Lower leg skin (tissue), 4 donors: Measurements from ENCODE around the gene OVCH1. TPM values are rescaled to one million over a fixed set of nuclear protein-coding genes. Genes with fewer than 3 reads are reported as not detected.

ENCODE experiments used
- DNase-seq, 2 donors: peaks; one replicate each; pipeline ENCODE4 v3.0.0-alpha.2; 2019; ENCODE audit warnings: low spot score in 2 of 2
- H3K4me3 ChIP-seq: fragments of 200-600 bp; sonication (generic); 2 replicates; pipeline ENCODE4 v1.5.1; 2017; ENCODE audit warnings: mild to moderate bottlenecking, low read depth; ENCODE audit not compliant: poor library complexity, severe bottlenecking
- CTCF ChIP-seq, 3 donors: fragments of 450-650 bp; IDR thresholded peaks; one replicate each; pipeline ENCODE4 v1.5.1; 2016; ENCODE audit warnings: antibody characterized with exemption in 3 of 3, mild to moderate bottlenecking in 3 of 3, moderate library complexity in 2 of 3
- POLR2A ChIP-seq, 2 donors: fragments of 450-650 bp; IDR thresholded peaks; one replicate each; pipeline ENCODE4 v1.6.1; 2016 to 2017; ENCODE audit warnings: antibody characterized with exemption in 2 of 2, mild to moderate bottlenecking in 1 of 2, moderate library complexity in 1 of 2
- WGBS, 2 donors: methylation state at CpG; one replicate each; pipeline ENCODE4 v1.1.5; 2018; 5-methylcytosine and 5-hydroxymethylcytosine counted together
- intact Hi-C: fragments of 100-400 bp; cut with DNase I; formaldehyde crosslinking; loops from one replicate; pipeline ENCODE4 v1.15.0; 2023; ENCODE audit warnings: low total_unique reads
- total RNA-seq, 4 donors: library from RNA; depleted of rRNA; stranded (reverse); fragments of >200 nt; gene quantifications; one replicate each; pipeline ENCODE4 v1.1.0, GENCODE V29; 2016

OVCH1 gene
- total RNA-seq, 4 donors from 2014 or later = 0.19 TPM; not detected in 3

- 61 to 72% methylated on average over 2 of the region's 2 CpGs for WGBS, 2 donors
- intact Hi-C loops = no loop called here
- DNase-seq = no peak
- TF ChIP-seq CTCF (IDR thresholded peaks at IDR 0.05) = no peak
- TF ChIP-seq POLR2A (IDR thresholded peaks at IDR 0.05) = no peak
- no peak overlapping the region for H3K4me3 ChIP-seq
Measured at GRCh38 chr12:29486972-29487371, 10.5 kb downstream of the OVCH1 start.

- TF ChIP-seq CTCF (IDR thresholded peaks at IDR 0.05) (no peak), POLR2A (IDR thresholded peaks at IDR 0.05) (no peak)
- intact Hi-C loops = no loop called here
- WGBS, 2 donors = 76 to 79% methylated on average over 4 of the region's 4 CpGs
- no peak overlapping the region for H3K4me3 ChIP-seq
- no peak for DNase-seq
Measured at GRCh38 chr12:29463198-29463597, 34.3 kb downstream of the OVCH1 start.

GRCh38 chr12:29460082-29460481 lies 37.4 kb downstream of the OVCH1 start:
- TF ChIP-seq CTCF (IDR thresholded peaks at IDR 0.05) = no peak
- no peak for TF ChIP-seq POLR2A (IDR thresholded peaks at IDR 0.05)
- H3K4me3 ChIP-seq = no peak overlapping the region
- intact Hi-C loops = no loop called here
- DNase-seq = no peak
- 79 to 94% methylated on average over 2 of the region's 2 CpGs for WGBS, 2 donors

GRCh38 chr12:29455087-29455486 lies 42.4 kb downstream of the OVCH1 start:
- DNase-seq = no peak
- H3K4me3 ChIP-seq = no peak overlapping the region
- TF ChIP-seq POLR2A (IDR thresholded peaks at IDR 0.05) = no peak
- no peak for TF ChIP-seq CTCF (IDR thresholded peaks at IDR 0.05)

GRCh38 chr12:29451888-29452287 lies 45.6 kb downstream of the OVCH1 start:
- 85 to 92% methylated on average over 2 of the region's 2 CpGs for WGBS, 2 donors
- intact Hi-C loops = no loop called here
- DNase-seq = no peak
- TF ChIP-seq POLR2A (IDR thresholded peaks at IDR 0.05) (no peak), CTCF (IDR thresholded peaks at IDR 0.05) (no peak)
- no peak overlapping the region for H3K4me3 ChIP-seq

More at GRCh38 chr12:29455087-29455486, 42.4 kb downstream of the OVCH1 start:
- 33 to 44% methylated on average over 1 of the region's 1 CpG for WGBS, 2 donors
- intact Hi-C loops = no loop called here

- H3K4me3 ChIP-seq = no peak overlapping the region
- DNase-seq = no peak
- TF ChIP-seq POLR2A (IDR thresholded peaks at IDR 0.05) (no peak), CTCF (IDR thresholded peaks at IDR 0.05) (no peak)
- intact Hi-C loops = no loop called here
- 71 to 84% methylated on average over 4 of the region's 4 CpGs for WGBS, 2 donors
Measured at GRCh38 chr12:29448157-29448556, 49.3 kb downstream of the OVCH1 start.
